Suprapubic skin (tissue), 4 donors: ENCODE measurements around the gene SNRPB. TPM values are rescaled to one million over a fixed set of nuclear protein-coding genes. Genes with fewer than 3 reads are reported as not detected.

Experiments used
- DNase-seq, 2 donors: peaks; one replicate each; pipeline ENCODE4 v3.0.0-alpha.2; 2019; ENCODE audit warnings: low spot score in 2 of 2
- H3K27ac ChIP-seq: fragments of 200-600 bp; sonication (generic); one replicate; pipeline ENCODE4 v1.5.1; 2019
- H3K27me3 ChIP-seq: fragments of 200-600 bp; sonication (generic); one replicate; pipeline ENCODE4 v1.5.1; 2019
- H3K36me3 ChIP-seq: fragments of 200-600 bp; sonication (generic); one replicate; pipeline ENCODE4 v1.5.1; 2019
- H3K4me1 ChIP-seq: fragments of 200-600 bp; sonication (generic); one replicate; pipeline ENCODE4 v1.5.1; 2019
- H3K4me3 ChIP-seq: fragments of 200-600 bp; sonication (generic); one replicate; pipeline ENCODE4 v1.5.1; 2019; ENCODE audit warnings: mild to moderate bottlenecking
- H3K9me3 ChIP-seq: fragments of 200-600 bp; sonication (generic); one replicate; pipeline ENCODE4 v1.5.1; 2019
- EP300 ChIP-seq: sonication (generic); formaldehyde crosslinking; IDR thresholded peaks from one replicate; pipeline ENCODE4 v1.6.1; 2017; ENCODE audit warnings: antibody characterized with exemption
- POLR2A ChIP-seq, 2 donors: fragments of 450-650 bp; IDR thresholded peaks; one replicate each; pipeline ENCODE4 v1.6.1; 2017; ENCODE audit warnings: antibody characterized with exemption in 2 of 2, mild to moderate bottlenecking in 2 of 2, moderate library complexity in 2 of 2
- POLR2AphosphoS5 ChIP-seq, 3 donors: sonication (generic); formaldehyde crosslinking; IDR thresholded peaks; one replicate each; pipeline ENCODE4 v1.6.1; 2017; ENCODE audit warnings: antibody characterized with exemption in 3 of 3
- WGBS: methylation state at CpG from one replicate; pipeline ENCODE4 v1.1.5; 2018; 5-methylcytosine and 5-hydroxymethylcytosine counted together
- total RNA-seq, 4 donors: library from RNA; depleted of rRNA; stranded (reverse); fragments of >200 nt; gene quantifications; one replicate each; pipeline ENCODE4 v1.1.0, GENCODE V29; 2016
- TF ChIP-seq, protein P1 (sequence below), 2 donors: fragments of 200-600 bp in 1 of 2; fragments of 450-650 bp in 1 of 2; sonication (generic) in 1 of 2; IDR thresholded peaks; one replicate each; pipeline ENCODE4 v1.5.1; 2016 to 2019; ENCODE audit warnings: antibody characterized with exemption in 2 of 2, mild to moderate bottlenecking in 1 of 2, moderate library complexity in 1 of 2

Gene SNRPB
- total RNA-seq, 4 donors from 2014 or later, result 133 to 250 (median 221) TPM

DNA sequence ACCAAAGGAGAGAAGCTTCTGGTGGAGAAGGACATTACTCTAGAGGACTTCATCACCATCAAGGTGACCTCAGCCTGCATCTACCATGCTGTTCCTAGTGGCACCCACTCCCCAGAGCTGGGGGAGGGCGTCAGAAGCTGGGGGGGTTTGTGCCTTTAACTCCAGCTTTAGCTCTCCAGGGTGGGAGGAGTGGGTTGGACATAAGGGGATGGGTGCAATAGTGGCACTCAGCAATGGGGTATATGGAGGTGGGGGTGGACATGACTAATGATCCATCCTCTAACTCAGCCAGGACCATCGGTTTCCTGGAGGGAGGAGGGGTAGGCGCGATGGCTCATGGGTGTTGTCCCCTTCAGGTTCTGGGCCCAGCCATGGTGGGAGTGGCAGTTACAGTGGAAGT is 40.1 kb downstream of the SNRPB start:
- TF ChIP-seq POLR2AphosphoS5 (IDR thresholded peaks at IDR 0.05) (no peak), POLR2A (IDR thresholded peaks at IDR 0.05) (no peak), EP300 (no peak)
- TF ChIP-seq, protein P1, sequence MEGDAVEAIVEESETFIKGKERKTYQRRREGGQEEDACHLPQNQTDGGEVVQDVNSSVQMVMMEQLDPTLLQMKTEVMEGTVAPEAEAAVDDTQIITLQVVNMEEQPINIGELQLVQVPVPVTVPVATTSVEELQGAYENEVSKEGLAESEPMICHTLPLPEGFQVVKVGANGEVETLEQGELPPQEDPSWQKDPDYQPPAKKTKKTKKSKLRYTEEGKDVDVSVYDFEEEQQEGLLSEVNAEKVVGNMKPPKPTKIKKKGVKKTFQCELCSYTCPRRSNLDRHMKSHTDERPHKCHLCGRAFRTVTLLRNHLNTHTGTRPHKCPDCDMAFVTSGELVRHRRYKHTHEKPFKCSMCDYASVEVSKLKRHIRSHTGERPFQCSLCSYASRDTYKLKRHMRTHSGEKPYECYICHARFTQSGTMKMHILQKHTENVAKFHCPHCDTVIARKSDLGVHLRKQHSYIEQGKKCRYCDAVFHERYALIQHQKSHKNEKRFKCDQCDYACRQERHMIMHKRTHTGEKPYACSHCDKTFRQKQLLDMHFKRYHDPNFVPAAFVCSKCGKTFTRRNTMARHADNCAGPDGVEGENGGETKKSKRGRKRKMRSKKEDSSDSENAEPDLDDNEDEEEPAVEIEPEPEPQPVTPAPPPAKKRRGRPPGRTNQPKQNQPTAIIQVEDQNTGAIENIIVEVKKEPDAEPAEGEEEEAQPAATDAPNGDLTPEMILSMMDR (IDR thresholded peaks at IDR 0.05), result no peak
- no peaks in the 10 kb centered on the region for H3K27me3 ChIP-seq
- no peak for DNase-seq
- no peaks in the 10 kb centered on the region for H3K9me3 ChIP-seq
- no peak overlapping the region for H3K27ac ChIP-seq
- 73% methylated on average over 4 of the region's 4 CpGs for WGBS
- no peaks in the 10 kb centered on the region for H3K4me1 ChIP-seq
- no peaks in the 10 kb centered on the region for H3K36me3 ChIP-seq
- no peak overlapping the region for H3K4me3 ChIP-seq

DNA sequence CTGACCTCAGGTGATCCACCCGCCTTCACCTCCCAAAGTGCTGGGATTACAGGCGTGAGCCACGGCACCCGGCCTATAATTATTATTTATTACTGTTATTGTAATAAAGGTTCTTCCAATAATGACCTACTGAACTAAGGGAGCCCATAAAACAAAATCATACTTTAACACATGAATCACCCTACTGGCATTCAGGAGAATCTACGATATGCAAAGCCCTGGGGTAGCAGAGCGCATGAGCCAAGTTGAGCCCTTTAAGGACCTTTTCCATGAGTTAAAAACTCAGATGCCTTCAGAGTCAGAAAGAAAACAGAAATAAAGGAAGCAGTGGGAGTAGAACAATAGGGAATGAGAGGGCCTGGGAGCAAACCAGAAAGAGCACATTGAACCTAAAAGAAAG is 41.5 kb downstream of the SNRPB start:
- Histone ChIP-seq H3K36me3 (no peaks in the 10 kb centered on the region), H3K4me1 (no peaks in the 10 kb centered on the region), H3K4me3 (no peak overlapping the region), H3K27ac (no peak overlapping the region), H3K27me3 (no peaks in the 10 kb centered on the region), H3K9me3 (no peaks in the 10 kb centered on the region)
- DNase-seq, result no peak
- WGBS, result 62% methylated on average over 6 of the region's 6 CpGs
- no peak for TF ChIP-seq POLR2A (IDR thresholded peaks at IDR 0.05)
- TF ChIP-seq EP300, result no peak
- no peak for TF ChIP-seq POLR2AphosphoS5 (IDR thresholded peaks at IDR 0.05)
- TF ChIP-seq, protein P1 (IDR thresholded peaks at IDR 0.05), result no peak

DNA sequence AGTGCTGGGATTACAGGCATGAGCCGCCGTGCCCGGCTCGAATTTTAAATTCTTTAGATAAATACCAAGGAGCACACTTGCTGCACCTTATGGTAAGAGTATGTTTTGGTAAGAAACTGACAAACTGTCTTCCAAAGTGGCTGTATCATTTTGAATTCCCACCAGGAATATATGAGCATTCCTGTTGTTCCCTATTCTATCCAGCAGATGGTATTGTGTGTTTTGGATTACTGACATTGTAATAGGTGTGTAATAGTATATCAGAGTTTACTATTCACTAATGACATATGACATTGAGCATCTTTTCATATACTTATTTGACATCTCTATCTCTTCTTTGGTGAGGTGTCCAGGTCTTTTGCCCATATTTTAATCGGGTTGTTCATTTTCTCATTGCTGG is 49.3 kb downstream of the SNRPB start:
- Histone ChIP-seq H3K4me1 (no peaks in the 10 kb centered on the region), H3K9me3 (no peaks in the 10 kb centered on the region), H3K36me3 (no peaks in the 10 kb centered on the region), H3K27me3 (peaks cover 2% of the 10 kb centered on the region), H3K4me3 (no peak overlapping the region), H3K27ac (no peak overlapping the region)
- WGBS, result 78% methylated on average over 5 of the region's 5 CpGs
- TF ChIP-seq, protein P1 (IDR thresholded peaks at IDR 0.05), result no peak
- no peak for DNase-seq

DNA sequence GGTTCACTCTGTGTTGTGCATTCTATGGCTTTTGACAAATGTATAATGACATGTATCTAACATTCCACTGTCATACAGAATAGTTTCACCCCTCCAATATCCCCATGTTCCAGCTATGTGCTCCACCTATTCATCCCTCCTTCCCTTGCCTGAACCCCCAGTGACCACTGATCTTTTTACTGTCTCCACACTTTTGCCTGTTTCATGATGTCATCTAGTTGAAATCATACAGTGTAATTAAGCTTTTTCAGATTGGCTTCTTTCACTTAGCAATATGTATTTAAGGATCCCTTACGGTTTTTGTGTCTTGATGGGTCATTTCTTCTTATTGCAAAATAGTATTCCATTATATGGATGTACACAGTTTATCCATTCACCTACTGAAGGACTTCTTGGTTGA is 50.1 kb downstream of the SNRPB start:
- Histone ChIP-seq H3K4me1 (no peaks in the 10 kb centered on the region), H3K4me3 (no peak overlapping the region), H3K27ac (no peak overlapping the region), H3K27me3 (peaks cover 6% of the 10 kb centered on the region), H3K36me3 (no peaks in the 10 kb centered on the region), H3K9me3 (no peaks in the 10 kb centered on the region)
- 68% methylated on average over 1 of the region's 1 CpG for WGBS
- DNase-seq, result no peak
- TF ChIP-seq, protein P1 (IDR thresholded peaks at IDR 0.05), result no peak
- no peak for TF ChIP-seq POLR2AphosphoS5 (IDR thresholded peaks at IDR 0.05)
- TF ChIP-seq EP300, result no peak
- no peak for TF ChIP-seq POLR2A (IDR thresholded peaks at IDR 0.05)

DNA sequence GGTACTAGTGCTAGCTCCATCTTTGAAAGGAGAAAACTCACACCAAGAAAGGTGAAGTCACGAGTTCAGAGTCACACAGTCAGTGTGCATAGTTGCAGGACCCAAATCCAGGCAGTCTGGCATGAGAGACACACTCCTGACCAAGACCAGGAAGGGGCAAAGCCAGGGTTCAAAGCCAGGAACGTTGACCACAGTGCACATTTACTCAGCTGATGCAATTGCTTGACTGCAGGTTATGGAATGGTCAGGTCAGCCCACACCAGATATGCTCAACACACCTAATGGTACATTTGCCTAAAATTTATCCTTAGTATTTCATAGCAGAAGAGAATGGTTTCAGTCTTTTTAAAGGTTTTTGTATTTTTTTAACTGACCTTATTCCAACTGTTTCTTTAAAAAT is 52.2 kb downstream of the SNRPB start:
- H3K36me3 ChIP-seq, result no peaks in the 10 kb centered on the region
- H3K9me3 ChIP-seq, result no peaks in the 10 kb centered on the region
- 65% methylated on average over 2 of the region's 2 CpGs for WGBS
- H3K27me3 ChIP-seq, result peaks cover 8% of the 10 kb centered on the region
- H3K27ac ChIP-seq, result no peak overlapping the region
- no peak overlapping the region for H3K4me3 ChIP-seq
- no peak for DNase-seq
- H3K4me1 ChIP-seq, result no peaks in the 10 kb centered on the region
- TF ChIP-seq EP300 (no peak), POLR2A (IDR thresholded peaks at IDR 0.05) (no peak), POLR2AphosphoS5 (IDR thresholded peaks at IDR 0.05) (no peak)
- TF ChIP-seq, protein P1 (IDR thresholded peaks at IDR 0.05), result no peak
